H1 (cell line): ENCODE data around the gene OGFR. TPM values are rescaled to one million over a fixed set of nuclear protein-coding genes. Genes with fewer than 3 reads are reported as not detected.
A peak's percentile ranks its signal among the peaks of the same experiment; 100 is the strongest.

ENCODE experiments used
- CTCF ChIA-PET: fragments of 300-600 bp; sonication (Branson Sonifier 250); formaldehyde crosslinking; loops from one replicate; lab custom pipeline; 2021; ENCODE audit not compliant: partially characterized antibody; lab: Charles Lee
- POLR2A ChIA-PET: fragments of 300-600 bp; sonication (Branson Sonifier 250); formaldehyde crosslinking; loops from one replicate; lab custom pipeline; 2021; ENCODE audit warnings: inconsistent platforms; ENCODE audit not compliant: partially characterized antibody; lab: Charles Lee
- DNase-seq, 2 experiments: peaks; one replicate each; pipeline versions ENCODE4 v3.0.0 to v3.0.0-alpha.2; 2010 to 2022; ENCODE audit warnings: low spot score in 2 of 2, low read depth in 1 of 2, mixed read lengths in 1 of 2
- FAIRE-seq: peaks from 2 replicates; lab custom pipeline; 2011; peaks lifted over from hg19 to GRCh38; lab: Jason Lieb, UNC
- H2AFZ ChIP-seq: 2 replicates; pipeline ENCODE4 v1.8.1; 2012; ENCODE audit warnings: low read length, inconsistent platforms
- H2AK5ac ChIP-seq: 2 replicates; pipeline ENCODE4 v1.6.1; 2013; ENCODE audit warnings: low read depth, low read length
- H2BK120ac ChIP-seq: replicated peaks from 2 replicates; pipeline ENCODE3; 2013; ENCODE audit warnings: low read depth, low read length, inconsistent platforms
- H2BK12ac ChIP-seq: 2 replicates; pipeline ENCODE4 v1.6.1; 2013; ENCODE audit warnings: low read depth, low read length
- H2BK15ac ChIP-seq: 2 replicates; pipeline ENCODE4 v1.6.1; 2013; ENCODE audit warnings: low read length
- H2BK20ac ChIP-seq: 2 replicates; pipeline ENCODE4 v1.6.1; 2013; ENCODE audit warnings: low read length
- H2BK5ac ChIP-seq: 2 replicates; pipeline ENCODE4 v1.6.1; 2013; ENCODE audit warnings: low read depth, low read length
- H3K14ac ChIP-seq: 2 replicates; pipeline ENCODE4 v1.6.1; 2013; ENCODE audit warnings: inconsistent platforms; ENCODE audit not compliant: insufficient read length
- H3K18ac ChIP-seq: 2 replicates; pipeline ENCODE4 v1.6.1; 2013; ENCODE audit warnings: low read length; ENCODE audit errors: extremely low read depth
- H3K23ac ChIP-seq: 2 replicates; pipeline ENCODE4 v1.6.1; 2013; ENCODE audit warnings: inconsistent platforms; ENCODE audit not compliant: insufficient read length
- H3K23me2 ChIP-seq: 2 replicates; pipeline ENCODE4 v1.6.1; 2013; ENCODE audit warnings: low read depth, low read length
- H3K27ac ChIP-seq: 2 replicates; pipeline ENCODE4 v1.6.1; 2011; ENCODE audit warnings: low read depth, low read length, inconsistent platforms
- H3K27me3 ChIP-seq, 4 experiments: replicated peaks in 1 of 4; 1 replicate in 1 of 4; 2 replicates in 3 of 4; pipeline versions ENCODE4 v1.6.1 to v1.8.1; 2011 to 2013; ENCODE audit warnings: low read length in 3 of 4, mild to moderate bottlenecking in 3 of 4, inconsistent platforms in 2 of 4, mixed read lengths in 2 of 4, moderate library complexity in 1 of 4; ENCODE audit not compliant: control insufficient read depth in 3 of 4, insufficient read depth in 3 of 4; ENCODE audit errors: extremely low read depth in 1 of 4
- H3K36me3 ChIP-seq, 4 experiments: 2 replicates each; pipeline versions ENCODE4 v1.6.1 to v1.8.1; 2011 to 2013; ENCODE audit warnings: mild to moderate bottlenecking in 4 of 4, low read length in 3 of 4, moderate library complexity in 2 of 4, control low read depth in 1 of 4, inconsistent platforms in 1 of 4; ENCODE audit not compliant: insufficient read depth in 4 of 4, control insufficient read depth in 2 of 4
- H3K4ac ChIP-seq: replicated peaks from 2 replicates; pipeline ENCODE3; 2013; ENCODE audit warnings: low read length, low read depth, mixed read lengths, inconsistent platforms; ENCODE audit not compliant: insufficient read length
- H3K4me1 ChIP-seq, 4 experiments: replicated peaks in 1 of 4; 1 replicate in 1 of 4; 2 replicates in 3 of 4; pipeline versions ENCODE4 v1.6.1 to v1.8.1; 2011 to 2013; ENCODE audit warnings: low read length in 3 of 4, inconsistent platforms in 2 of 4, mixed read lengths in 1 of 4; ENCODE audit not compliant: insufficient read depth in 4 of 4, control insufficient read depth in 3 of 4
- H3K4me2 ChIP-seq, 2 experiments: 2 replicates each; pipeline versions ENCODE4 v1.6.1 to v1.8.1; 2011 to 2013; ENCODE audit warnings: low read depth in 2 of 2, low read length in 2 of 2, control low read depth in 1 of 2, inconsistent platforms in 1 of 2, mild to moderate bottlenecking in 1 of 2; ENCODE audit not compliant: insufficient read depth in 1 of 2
- H3K4me3 ChIP-seq, 4 experiments: fragments of 200-600, 300-600 bp in 1 of 4; sonication (generic), shearing (Covaris generic), sonication (Bioruptor Twin) in 1 of 4; 2 replicates each; pipeline versions ENCODE4 v1.5.1 to v1.8.1; 2011 to 2016; ENCODE audit warnings: low read length in 4 of 4, low read depth in 3 of 4, control low read depth in 2 of 4, inconsistent platforms in 2 of 4, mild to moderate bottlenecking in 2 of 4, mixed read lengths in 1 of 4, moderate library complexity in 1 of 4; ENCODE audit not compliant: insufficient read depth in 2 of 4; ENCODE audit errors: extremely low read depth in 1 of 4
- H3K56ac ChIP-seq: replicated peaks from 2 replicates; pipeline ENCODE3; 2013; ENCODE audit warnings: low read depth, mild to moderate bottlenecking, mixed read lengths, low read length, inconsistent platforms; ENCODE audit not compliant: insufficient read length
- H3K79me1 ChIP-seq: 2 replicates; pipeline ENCODE4 v1.6.1; 2013; ENCODE audit warnings: low read depth, low read length, control low read depth
- H3K79me2 ChIP-seq, 2 experiments: 2 replicates each; pipeline versions ENCODE4 v1.6.1 to v1.8.1; 2012 to 2013; ENCODE audit warnings: low read length in 2 of 2, mild to moderate bottlenecking in 2 of 2, inconsistent platforms in 1 of 2; ENCODE audit not compliant: insufficient read depth in 2 of 2, control insufficient read depth in 1 of 2
- H3K9ac ChIP-seq, 4 experiments: replicated peaks in 1 of 4; 1 replicate in 1 of 4; 2 replicates in 3 of 4; pipeline versions ENCODE4 v1.6.1 to v1.8.1; 2011 to 2013; ENCODE audit warnings: low read depth in 3 of 4, low read length in 3 of 4, control low read depth in 2 of 4, mild to moderate bottlenecking in 2 of 4, moderate library complexity in 2 of 4, inconsistent platforms in 1 of 4; ENCODE audit errors: extremely low read depth in 1 of 4
- H3K9me3 ChIP-seq, 2 experiments: 2 replicates each; pipeline versions ENCODE4 v1.6.1 to v1.8.1; 2012 to 2013; ENCODE audit warnings: mild to moderate bottlenecking in 2 of 2, moderate library complexity in 2 of 2, control low read depth in 1 of 2, inconsistent platforms in 1 of 2, low read depth in 1 of 2, low read length in 1 of 2, mixed read lengths in 1 of 2; ENCODE audit not compliant: insufficient read depth in 2 of 2
- H4K20me1 ChIP-seq, 2 experiments: replicated peaks in 1 of 2; 2 replicates each; pipeline versions ENCODE3 to v1.8.1; 2011 to 2013; ENCODE audit warnings: inconsistent platforms in 2 of 2, low read length in 2 of 2, mild to moderate bottlenecking in 1 of 2; ENCODE audit not compliant: insufficient read depth in 2 of 2, control insufficient read depth in 1 of 2
- H4K5ac ChIP-seq: 2 replicates; pipeline ENCODE4 v1.6.1; 2013; ENCODE audit warnings: low read length, low read depth, mixed read lengths, inconsistent platforms; ENCODE audit not compliant: insufficient read length
- H4K8ac ChIP-seq: 2 replicates; pipeline ENCODE4 v1.8.0; 2013; ENCODE audit warnings: mild to moderate bottlenecking, moderate library complexity, low read length, inconsistent platforms; ENCODE audit not compliant: insufficient read depth; ENCODE audit errors: extremely low read depth
- H4K91ac ChIP-seq: replicated peaks from 2 replicates; pipeline ENCODE3; 2013; ENCODE audit warnings: low read length, mixed read lengths, inconsistent platforms; ENCODE audit not compliant: insufficient read length
- BACH1 ChIP-seq: IDR thresholded peaks from 2 replicates; pipeline ENCODE4 v1.6.1; 2012; ENCODE audit warnings: low read length, improper control_type of control experiment
- CTBP2 ChIP-seq: IDR thresholded peaks from 2 replicates; pipeline ENCODE4 v1.7.0; 2011; ENCODE audit warnings: borderline replicate concordance, mild to moderate bottlenecking, moderate library complexity, mixed read lengths, low read length; ENCODE audit not compliant: insufficient read depth, insufficient read length
- EZH2 ChIP-seq: fragments of 200-600 bp; sonication (generic); IDR thresholded peaks from 2 replicates; pipeline ENCODE4 v1.7.1; 2012; ENCODE audit warnings: low read depth, mild to moderate bottlenecking, moderate library complexity, low read length, inconsistent platforms; ENCODE audit not compliant: severe bottlenecking
- FOSL1 ChIP-seq: IDR thresholded peaks from 2 replicates; pipeline ENCODE4 v1.6.1; 2011; ENCODE audit warnings: mild to moderate bottlenecking, low read depth, low read length, moderate library complexity; ENCODE audit not compliant: insufficient read depth
- HDAC2 ChIP-seq, 2 experiments: fragments of 300-600 bp in 1 of 2; sonication (generic) in 1 of 2; IDR thresholded peaks; 2 replicates each; pipeline ENCODE4 v1.6.1; 2011 to 2012; ENCODE audit warnings: low read depth in 2 of 2, low read length in 2 of 2, mild to moderate bottlenecking in 2 of 2, moderate library complexity in 2 of 2, borderline replicate concordance in 1 of 2, inconsistent platforms in 1 of 2
- JUND ChIP-seq: IDR thresholded peaks from 2 replicates; pipeline ENCODE4 v1.6.1; 2011; ENCODE audit warnings: mild to moderate bottlenecking, improper control_type of control experiment, low read length
- NANOG ChIP-seq: IDR thresholded peaks from 2 replicates; pipeline ENCODE4 v1.6.1; 2011; ENCODE audit warnings: low read length, low read depth, mild to moderate bottlenecking, inconsistent platforms; ENCODE audit not compliant: insufficient read depth, poor library complexity, severe bottlenecking
- RAD21 ChIP-seq, 2 experiments: IDR thresholded peaks in 1 of 2; conservative IDR thresholded peaks in 1 of 2; 2 replicates each; pipeline ENCODE4 v1.6.1; 2011; ENCODE audit warnings: low read depth in 2 of 2, low read length in 2 of 2, improper control_type of control experiment in 1 of 2, inconsistent platforms in 1 of 2, mild to moderate bottlenecking in 1 of 2, moderate library complexity in 1 of 2
- SIRT6 ChIP-seq: IDR thresholded peaks from one replicate; pipeline ENCODE4 v1.7.1; 2012; ENCODE audit warnings: low read length, inconsistent platforms
- SP2 ChIP-seq: IDR thresholded peaks from 2 replicates; pipeline ENCODE4 v1.6.1; 2012; ENCODE audit warnings: mild to moderate bottlenecking, low read length, inconsistent platforms
- SP4 ChIP-seq: IDR thresholded peaks from 2 replicates; pipeline ENCODE4 v1.6.1; 2012; ENCODE audit warnings: low read length, inconsistent platforms
- USF2 ChIP-seq: IDR thresholded peaks from 2 replicates; pipeline ENCODE4 v1.6.1; 2011; ENCODE audit warnings: low read length, improper control_type of control experiment
- WGBS, 2 experiments: shearing (Covaris generic) in 1 of 2; methylation state at CpG; one replicate each; pipeline versions ENCODE4 v1.1.6 to v1.1.7; 2013 to 2015; ENCODE audit warnings: low lambda C conversion rate in 2 of 2, mixed read lengths in 2 of 2, inconsistent platforms in 1 of 2, low coverage in 1 of 2, missing lambda C conversion rate in 1 of 2; ENCODE audit not compliant: insufficient replicate concordance in 2 of 2, insufficient coverage in 1 of 2, insufficient read length in 1 of 2; ENCODE audit errors: extremely low coverage in 1 of 2, missing lambda C conversion rate in 1 of 2; 5-methylcytosine and 5-hydroxymethylcytosine counted together
- polyA plus RNA-seq, 7 experiments: library from polyadenylated mRNA; depleted of rRNA in 3 of 7; stranded (reverse) in 5 of 7; unstranded in 2 of 7; fragments of >200 nt in 5 of 7; fragments of 200-250 nt in 2 of 7; gene quantifications; 1 replicate in 5 of 7; 2 replicates in 1 of 7; 4 replicates in 1 of 7; pipeline versions ENCODE4 v1.2.1 to v1.2.3, GENCODE V29; 2011 to 2013; ENCODE audit warnings: missing spikeins in 2 of 7, mixed read lengths in 2 of 7
- total RNA-seq: library from RNA; stranded (reverse); fragmentation: NEBNext Ultra II Directional; extraction: Animal tissue kit (Norgen Biotek cat#: 25700); gene quantifications from 2 replicates; pipeline ENCODE4 v1.2.1, GENCODE V29; 2021

OGFR gene
- total and polyA plus RNA-seq, 2 of the 8 experiments (the other 6 are each of a cell fraction or from before 2014, with no cell fraction given), result 13.9 to 25.1 TPM

- Histone ChIP-seq H2BK12ac (no peak overlapping the region), H3K4ac (no peak overlapping the region), H3K4me3 (no peak overlapping the region), H4K5ac (no peak overlapping the region), H3K18ac (no peak overlapping the region; the same call in 1 of the 2 replicates), H3K23me2 (no peaks in the 10 kb centered on the region), H2BK120ac (no peak overlapping the region), H4K20me1 (no peaks in the 10 kb centered on the region), H3K79me2 (no peaks in the 10 kb centered on the region), H2BK15ac (no peak overlapping the region), H3K27ac (no peak overlapping the region), H3K79me1 (no peaks in the 10 kb centered on the region), H3K23ac (no peak overlapping the region), H3K14ac (no peak overlapping the region), H3K56ac (peak overlapping the region; percentile 26), H3K36me3 (peaks cover 0 to 22% (median 4%) of the 10 kb centered on the region in 4 experiments; a peak in 5 of 8 replicates), H2BK5ac (no peak overlapping the region), H3K9me3 (no peaks in the 10 kb centered on the region), H3K4me2 (no peak overlapping the region), H4K91ac (no peak overlapping the region), H3K4me1 (peaks cover 0 to 10% (median 0%) of the 10 kb centered on the region in 4 experiments; a peak in 2 of 7 replicates), H4K8ac (no peak overlapping the region), H2AK5ac (no peak overlapping the region), H3K27me3 (no peaks in the 10 kb centered on the region), H3K9ac (no peak overlapping the region), H2AFZ (no peak overlapping the region), H2BK20ac (no peak overlapping the region)
- WGBS, 2 experiments, result 92% methylated on average over 14 of the region's 14 CpGs; no CpG with 5 or more reads in 1 of the 2 experiments
- DNase-seq (no peak), FAIRE-seq (no peak)
- POLR2A ChIA-PET, result interaction anchor here (0.9 to 3.5 kb wide), 5 partner anchors 9 to 16 kb away, joined by 3 to 22 read pairs (median 12); partner anchors contain the start of gene COL9A3
- CTCF ChIA-PET, result interaction anchor here (0.6 to 3.8 kb wide), 3 partner anchors 10 to 174 kb away, joined by 3 to 22 read pairs (median 9); partner anchors contain the start of gene BHLHE23
- TF ChIP-seq RAD21 (IDR thresholded peaks at IDR 0.05 in 1 of 2, conservative IDR thresholded peaks at IDR 0.05 in 1 of 2; ENCODE audit: low read depth in 2 of 2, low read length in 2 of 2) (no peak), SP4 (no peak), HDAC2 (IDR thresholded peaks at IDR 0.05; ENCODE audit: borderline replicate concordance in 1 of 2, low read depth in 2 of 2, low read length in 2 of 2) (no peak), NANOG (no peak), CTBP2 (no peak), SP2 (no peak), FOSL1 (no peak), BACH1 (no peak), JUND (no peak), SIRT6 (no peak), EZH2 (no peak), USF2 (no peak)
Measured at GRCh38 chr20:62832951-62833391, 28.3 kb downstream of the OGFR start.
